Fibroblast of gingiva (primary cell): Measurements from ENCODE around the gene EVC.
"Not testable (repeated sequence)": the region's sequence is repeated elsewhere in the genome, so short reads cannot be mapped to it uniquely, and the experiment has no call there.

Experiments
- DNase-seq: peaks from one replicate; pipeline ENCODE4 v3.0.0-alpha.2; 2011; ENCODE audit warnings: low read depth

The EVC gene

GRCh38 chr4:5708449-5709206 lies 2.4 kb upstream of the EVC start, which contains the start of gene EVC2:
EVC2 (minus strand) TSS chr4:5708559; CDS start chr4:5708513, 46 bp downstream.
- peak; percentile 62 for DNase-seq

GRCh38 chr4:5709207-5709575 lies 1.8 kb upstream of the EVC start:
- no peak for DNase-seq

GRCh38 chr4:5710065-5710960 lies 688 bp upstream of the EVC start:
- DNase-seq, result peak; percentile 17

- DNase-seq, result peak; percentile 43
Measured at GRCh38 chr4:5711479-5712184, 631 bp downstream of the EVC start.

GRCh38 chr4:5712517-5712916 lies 1.5 kb downstream of the EVC start:
- DNase-seq, result no peak

GRCh38 chr4:5712931-5713330 lies 1.9 kb downstream of the EVC start:
- DNase-seq, result no peak

GRCh38 chr4:5713861-5714260 lies 2.9 kb downstream of the EVC start:
- no peak for DNase-seq

- no peak for DNase-seq
Measured at GRCh38 chr4:5715357-5715756, 4.4 kb downstream of the EVC start.

- no peak for DNase-seq
Measured at GRCh38 chr4:5716391-5716790, 5.4 kb downstream of the EVC start.

- no peak for DNase-seq
Measured at GRCh38 chr4:5717449-5718158, 6.6 kb downstream of the EVC start.

GRCh38 chr4:5718411-5718810 lies 7.4 kb downstream of the EVC start:
- DNase-seq, result no peak

GRCh38 chr4:5719350-5720055 lies 8.5 kb downstream of the EVC start:
- DNase-seq, result no peak

- DNase-seq, result no peak
Measured at GRCh38 chr4:5720157-5720850, 9.3 kb downstream of the EVC start.

- no peak for DNase-seq
Measured at GRCh38 chr4:5720980-5721379, 10.0 kb downstream of the EVC start.

- DNase-seq, result no peak
Measured at GRCh38 chr4:5721923-5722322, 10.9 kb downstream of the EVC start.

GRCh38 chr4:5722328-5722727 lies 11.3 kb downstream of the EVC start:
- DNase-seq, result no peak

- no peak for DNase-seq
Measured at GRCh38 chr4:5724377-5724776, 13.4 kb downstream of the EVC start.

- not testable (repeated sequence) for DNase-seq
Measured at GRCh38 chr4:5728412-5728811, 17.4 kb downstream of the EVC start.

GRCh38 chr4:5730436-5730835 lies 19.4 kb downstream of the EVC start:
- DNase-seq, result no peak
